ENCODE data around the gene HSPD1. TPM values are rescaled to one million over a fixed set of nuclear protein-coding genes. Genes with fewer than 3 reads are reported as not detected.

Gene HSPD1
- total RNA-seq, 1 donor from 2014 or later: 322 TPM

Small RNAs within 50 kb of the gene (small RNA-seq; reads per million reads assigned to genes)
- gene AC020550.1 (ENCODE audit: low replicate concordance) (not detected), gene RNU6-1029P (ENCODE audit: low replicate concordance) (not detected)

Other genes with a start within 250 kb of the HSPD1 start
- gene ANKRD44, start 189.1 kb downstream of the HSPD1 start, total RNA-seq: 35.4 TPM
- 314 TPM for gene SF3B1, start 64.8 kb downstream of the HSPD1 start, total RNA-seq
- gene COQ10B, start 46.3 kb downstream of the HSPD1 start, total RNA-seq: 20.7 TPM
- gene HSPE1, start 539 bp upstream of the HSPD1 start, total RNA-seq: 121 TPM
- 53.4 TPM for gene MOB4, start 16.2 kb upstream of the HSPD1 start, total RNA-seq
- gene RFTN2, start 175.7 kb upstream of the HSPD1 start, total RNA-seq: 20.4 TPM
- 6.9 TPM for gene MARS2, start 205.5 kb upstream of the HSPD1 start, total RNA-seq

Measured in tongue (tissue), 2 donors.